Measurements from ENCODE around the gene SUN3.
"Not testable (repeated sequence)": the region's sequence is repeated elsewhere in the genome, so short reads cannot be mapped to it uniquely, and the experiment has no call there.

The SUN3 gene

DNA sequence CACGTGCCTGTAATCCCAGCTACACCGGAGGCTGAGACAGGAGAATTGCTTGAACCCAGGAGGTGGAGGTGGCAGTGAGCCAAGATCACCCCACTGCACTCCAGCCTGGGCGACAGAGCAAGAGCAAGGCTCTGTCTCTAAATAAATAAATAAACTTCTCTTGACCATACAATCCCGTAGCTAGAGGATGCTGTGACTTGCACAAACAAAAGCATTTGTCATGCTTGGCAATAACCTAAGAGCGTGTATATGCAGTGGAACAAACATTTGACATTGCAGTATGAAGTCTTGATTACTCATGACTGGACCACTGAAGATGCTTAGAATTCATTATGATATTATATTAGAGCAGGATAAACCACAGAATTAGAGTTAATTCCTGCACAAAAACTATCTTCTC, 5.0 kb upstream of the SUN3 start:
- DNase-seq (ENCODE audit: insufficient read length, low spot score) (no peak), FAIRE-seq (no peak)

DNA sequence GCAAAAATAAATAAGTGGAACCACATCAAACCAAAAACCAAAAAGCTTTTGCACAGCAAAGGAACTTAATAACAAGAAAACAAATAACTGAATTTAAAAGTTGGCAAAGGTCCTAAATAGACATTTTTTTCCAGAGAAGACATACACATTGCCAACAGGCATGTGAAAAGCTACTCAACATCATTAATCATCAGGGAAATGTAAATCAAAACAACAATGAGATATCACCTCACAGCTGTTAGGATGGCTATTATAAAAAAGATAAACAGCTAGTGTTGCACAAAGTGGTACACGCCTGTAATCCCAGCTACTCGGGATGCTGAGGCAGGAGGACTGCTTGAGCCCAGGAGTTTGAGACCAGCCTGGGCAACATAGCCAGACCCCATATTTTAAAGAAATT, 2.2 kb upstream of the SUN3 start:
- no peak for DNase-seq (ENCODE audit: insufficient read length, low spot score)
- FAIRE-seq: no peak

DNA sequence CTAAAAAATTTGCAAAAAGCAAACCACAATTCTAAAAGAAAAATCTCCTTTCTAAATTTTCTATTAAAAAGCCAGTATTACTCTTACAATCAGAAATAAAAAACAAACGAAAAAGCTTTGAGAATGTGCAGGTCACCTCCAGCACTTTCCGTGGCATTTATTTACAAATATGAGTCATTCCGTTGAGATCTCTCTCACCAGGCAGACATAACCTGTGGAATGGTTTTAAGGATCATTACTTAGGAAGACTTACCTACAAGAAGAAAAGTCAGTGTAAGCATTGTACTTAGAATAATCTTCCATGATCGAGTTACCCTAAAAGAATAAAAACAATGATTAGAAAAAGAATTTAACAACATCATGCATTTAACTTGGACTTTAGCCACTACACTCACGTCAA, 3.3 kb downstream of the SUN3 start:
- FAIRE-seq: no peak
- DNase-seq (ENCODE audit: insufficient read length, low spot score): no peak

DNA sequence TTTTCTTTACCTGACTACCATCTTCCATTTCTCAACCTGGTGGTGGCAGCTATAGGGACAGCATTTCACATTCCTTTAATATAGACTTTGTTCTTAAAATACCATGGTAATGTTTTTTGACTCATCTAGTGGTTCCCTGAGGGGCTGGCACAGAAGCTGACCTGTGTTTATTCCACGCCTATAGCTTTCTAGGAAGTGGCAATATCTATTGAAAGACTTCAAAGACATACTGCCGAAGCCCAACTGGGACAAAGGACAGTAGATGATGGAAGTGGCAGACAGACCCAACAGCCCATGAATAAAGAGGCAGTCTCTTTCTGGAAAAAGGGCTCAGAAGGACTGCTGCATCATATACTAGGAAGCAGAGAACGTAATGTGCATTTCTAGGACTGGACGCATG, 11.2 kb downstream of the SUN3 start:
- DNase-seq (ENCODE audit: insufficient read length, low spot score) (no peak), FAIRE-seq (no peak)

DNA sequence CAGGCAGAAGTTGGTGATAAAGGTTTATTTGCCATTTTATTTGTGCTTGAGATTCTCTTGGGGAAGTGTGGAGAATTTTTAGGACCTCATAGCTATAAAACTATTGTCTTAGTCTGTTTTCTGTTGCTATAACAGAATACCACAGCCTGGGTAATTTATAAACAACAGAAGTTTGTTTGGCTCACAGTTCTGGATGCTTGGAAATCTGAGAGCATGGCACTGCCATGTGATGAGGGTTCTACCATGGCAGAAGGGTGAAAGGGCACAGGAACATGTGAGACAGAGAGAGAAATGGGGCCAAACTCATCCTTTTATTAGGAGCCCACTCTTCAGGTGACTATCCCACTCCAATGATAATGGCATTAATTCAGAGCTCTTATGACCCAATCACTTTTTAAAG, 12.3 kb downstream of the SUN3 start:
- no peak for FAIRE-seq

DNA sequence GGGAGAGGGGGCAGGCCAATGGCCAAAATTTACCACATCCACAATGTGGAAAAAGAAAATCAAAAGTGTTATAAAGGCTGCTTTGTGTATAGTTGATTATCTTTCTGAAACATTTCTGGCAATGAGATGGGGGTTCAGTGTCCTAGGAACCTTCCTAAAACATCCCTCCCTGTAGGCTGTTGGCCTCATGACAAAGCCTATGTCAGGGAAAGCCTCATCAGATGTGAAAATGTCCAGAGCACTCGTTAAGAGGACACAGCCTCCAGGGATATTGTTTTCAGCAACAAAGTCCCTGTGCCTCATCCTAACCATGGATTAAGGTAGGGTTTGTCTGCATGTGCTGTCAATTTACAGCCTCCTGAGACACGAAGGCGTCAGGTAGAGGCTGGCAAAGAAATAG, 17.0 kb downstream of the SUN3 start:
- DNase-seq (ENCODE audit: insufficient read length, low spot score): no peak
- FAIRE-seq: peak; percentile 63

More for the DNA sequence above, 12.3 kb downstream of the SUN3 start:
- DNase-seq (ENCODE audit: insufficient read length, low spot score): no peak

DNA sequence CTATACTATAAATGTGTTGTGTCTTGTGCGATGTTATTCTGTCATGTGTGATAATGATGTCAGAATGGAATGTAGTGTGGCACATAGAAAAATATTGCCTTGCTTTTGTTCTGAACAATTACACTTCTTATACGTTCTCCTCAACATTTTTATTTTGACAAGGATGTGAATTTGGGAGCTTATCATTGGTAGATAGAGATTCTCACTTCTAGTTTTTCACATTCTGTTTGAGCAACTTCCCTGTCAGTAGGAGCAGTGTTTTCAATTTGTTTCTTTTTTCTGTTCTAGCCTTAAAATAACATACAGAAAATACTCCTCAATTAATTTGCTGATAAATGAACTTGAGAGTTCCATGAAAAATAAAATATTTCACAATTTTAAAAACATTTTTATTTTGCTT, 17.6 kb downstream of the SUN3 start:
- DNase-seq (ENCODE audit: insufficient read length, low spot score) (no peak), FAIRE-seq (no peak)

DNA sequence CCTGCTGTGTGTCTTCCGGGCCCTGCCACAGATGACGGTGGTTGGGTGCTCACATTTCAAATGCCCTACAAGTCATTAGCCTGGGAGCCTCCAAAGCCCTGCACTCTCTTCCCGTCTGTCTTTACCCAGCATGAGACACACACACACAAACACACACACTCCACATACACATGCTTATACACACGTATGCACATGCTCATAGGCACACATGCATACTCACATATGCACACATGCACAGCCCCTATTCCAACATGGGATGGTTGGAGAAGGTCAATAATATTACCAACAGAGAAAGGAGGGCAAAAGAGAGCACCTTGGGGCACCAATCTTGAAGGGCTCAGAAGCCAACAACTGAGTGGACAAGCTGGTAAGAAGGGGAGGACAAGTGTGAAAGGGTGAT, 19.0 kb downstream of the SUN3 start:
- no peak for FAIRE-seq

DNA sequence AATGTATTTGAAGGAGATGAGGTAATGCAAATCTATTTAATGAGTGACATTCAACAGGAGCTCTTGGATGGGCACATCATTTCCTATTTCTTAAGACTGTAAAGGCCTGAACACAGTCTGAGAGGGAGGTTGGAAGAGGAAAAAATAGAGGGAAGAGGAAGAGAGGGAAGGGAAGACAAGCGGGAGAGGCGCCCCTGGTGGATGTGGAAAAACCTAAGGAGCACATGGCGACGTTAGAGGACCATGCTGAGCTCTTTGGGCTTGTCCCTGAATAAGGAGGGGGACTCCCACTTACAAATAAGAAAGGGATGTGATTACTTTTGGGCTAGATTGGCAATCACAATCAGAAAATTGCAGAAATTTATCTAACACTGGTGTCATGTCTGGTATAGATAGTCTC, 19.6 kb downstream of the SUN3 start:
- DNase-seq (ENCODE audit: insufficient read length, low spot score): no peak
- FAIRE-seq: no peak

More for the DNA sequence above, 19.0 kb downstream of the SUN3 start:
- DNase-seq (ENCODE audit: insufficient read length, low spot score): no peak

DNA sequence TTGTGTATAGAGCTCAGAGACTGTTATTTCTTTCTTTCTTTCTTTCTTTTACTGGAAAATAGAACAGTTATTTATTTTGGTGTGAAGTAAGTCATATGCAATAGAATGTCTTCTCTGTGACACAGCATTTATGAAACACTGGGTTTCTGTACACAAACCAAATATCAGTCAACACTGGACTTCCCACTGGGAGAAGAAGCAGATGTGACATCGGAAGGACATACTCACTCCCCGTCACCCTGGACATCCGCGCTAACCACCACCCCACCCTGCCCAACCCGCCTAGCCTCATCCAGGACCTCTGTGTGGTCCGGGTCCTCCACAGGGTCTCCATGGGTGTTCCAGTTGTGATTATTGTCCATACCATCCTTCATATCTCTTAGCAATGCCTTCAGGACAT, 22.0 kb downstream of the SUN3 start:
- no peak for FAIRE-seq

DNA sequence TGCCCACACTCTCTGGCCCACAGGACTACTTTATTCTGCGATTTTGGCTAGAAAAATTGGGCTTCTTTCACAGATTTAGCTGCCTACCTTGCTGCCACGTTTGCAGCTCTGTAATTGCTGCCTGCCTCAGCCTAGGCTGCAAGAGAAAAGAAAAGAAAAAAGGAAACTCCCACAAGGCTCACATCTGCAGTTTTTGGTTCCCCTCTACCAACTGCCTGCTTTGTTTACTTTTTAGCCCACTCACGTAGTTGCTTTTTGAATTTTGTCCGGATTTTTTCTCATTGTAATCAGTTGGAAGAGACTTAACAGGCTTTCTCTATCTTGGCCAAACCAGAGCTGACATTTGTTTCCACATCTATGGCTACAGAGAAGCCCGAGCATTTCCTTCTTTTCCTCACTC, 24.3 kb downstream of the SUN3 start:
- DNase-seq (ENCODE audit: insufficient read length, low spot score): no peak
- FAIRE-seq: peak; percentile 52

More for the DNA sequence above, 22.0 kb downstream of the SUN3 start:
- DNase-seq (ENCODE audit: insufficient read length, low spot score): no peak

DNA sequence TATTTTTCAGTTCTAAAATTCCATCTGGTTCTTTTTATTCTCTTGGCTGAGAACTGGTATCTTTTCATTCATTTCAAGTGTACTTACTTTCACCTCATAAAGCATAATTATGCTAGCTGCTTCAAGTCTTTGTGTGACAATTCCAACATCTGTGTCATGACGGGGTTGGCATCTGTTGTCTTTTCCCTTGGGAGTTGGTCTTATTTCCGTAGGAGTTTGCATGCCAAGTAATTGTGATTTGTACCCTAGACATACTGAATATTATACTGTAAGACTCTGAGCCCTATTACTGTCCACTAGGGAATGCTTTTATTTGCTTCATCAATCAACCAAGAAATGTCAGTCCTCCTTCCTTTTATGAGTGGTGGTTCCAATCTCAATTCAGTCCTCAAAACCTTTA, 24.9 kb downstream of the SUN3 start:
- FAIRE-seq (no peak), DNase-seq (ENCODE audit: insufficient read length, low spot score) (no peak)

DNA sequence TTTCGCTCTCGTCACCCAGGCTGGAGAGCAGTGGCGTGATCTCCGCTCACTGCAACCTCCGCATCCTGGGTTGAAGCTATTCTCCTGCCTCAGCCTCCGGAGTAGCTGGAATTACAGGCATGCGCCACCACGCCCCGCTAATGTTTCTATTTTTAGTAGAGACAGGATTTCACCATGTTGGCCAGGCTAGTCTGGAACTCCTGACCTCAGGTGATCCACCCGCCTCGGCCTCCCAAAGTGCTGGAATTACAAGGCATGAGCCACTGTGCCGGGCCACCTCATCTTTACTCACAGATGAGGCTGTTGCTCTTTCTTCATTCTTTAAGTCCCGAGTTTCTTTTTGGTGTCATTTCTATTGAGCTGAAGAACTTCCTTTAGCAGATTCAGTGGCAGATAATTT, 28.7 kb downstream of the SUN3 start:
- FAIRE-seq; DNase-seq (ENCODE audit: insufficient read length, low spot score): not testable (repeated sequence)

DNA sequence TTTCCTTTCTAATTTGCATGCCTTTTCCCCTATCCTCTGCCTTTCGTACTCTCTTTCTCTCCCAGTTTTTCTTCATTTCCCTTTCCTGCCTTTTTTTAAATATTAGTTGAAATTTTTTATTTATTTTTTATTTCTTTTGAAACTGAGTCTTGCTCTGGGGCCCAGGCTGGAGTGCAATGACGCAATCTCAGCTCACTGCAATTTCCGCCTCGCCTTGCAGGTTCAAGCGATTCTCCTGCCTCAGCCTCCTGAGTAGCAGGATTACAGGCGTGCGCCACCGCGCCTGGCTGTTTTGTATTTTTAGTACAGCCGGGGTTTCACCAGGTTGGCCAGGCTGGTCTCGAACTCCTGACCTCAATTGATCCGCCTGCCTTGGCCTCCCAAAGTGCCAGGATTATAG, 29.5 kb downstream of the SUN3 start:
- FAIRE-seq: no peak
- no peak for DNase-seq (ENCODE audit: insufficient read length, low spot score)

DNA sequence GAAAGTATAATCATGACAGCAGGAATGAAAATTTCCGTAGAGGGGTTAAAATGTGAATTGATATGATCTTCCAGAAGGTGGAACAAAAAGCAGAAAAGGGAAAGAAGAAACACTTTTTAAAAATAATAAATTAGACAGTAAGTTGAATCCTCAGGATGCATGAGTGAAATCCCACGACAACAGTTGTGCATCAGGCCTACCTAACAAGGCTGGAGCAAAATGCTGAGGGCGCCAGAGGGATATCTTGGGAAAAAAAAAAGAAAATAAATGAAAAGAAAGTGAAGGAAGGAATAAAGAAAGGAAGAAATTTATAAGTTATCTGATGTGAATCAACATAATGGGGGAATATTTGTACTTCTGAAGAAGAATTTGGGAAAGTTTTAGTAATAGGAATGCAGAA, 36.5 kb downstream of the SUN3 start:
- DNase-seq (ENCODE audit: insufficient read length, low spot score) (no peak), FAIRE-seq (no peak)

DNA sequence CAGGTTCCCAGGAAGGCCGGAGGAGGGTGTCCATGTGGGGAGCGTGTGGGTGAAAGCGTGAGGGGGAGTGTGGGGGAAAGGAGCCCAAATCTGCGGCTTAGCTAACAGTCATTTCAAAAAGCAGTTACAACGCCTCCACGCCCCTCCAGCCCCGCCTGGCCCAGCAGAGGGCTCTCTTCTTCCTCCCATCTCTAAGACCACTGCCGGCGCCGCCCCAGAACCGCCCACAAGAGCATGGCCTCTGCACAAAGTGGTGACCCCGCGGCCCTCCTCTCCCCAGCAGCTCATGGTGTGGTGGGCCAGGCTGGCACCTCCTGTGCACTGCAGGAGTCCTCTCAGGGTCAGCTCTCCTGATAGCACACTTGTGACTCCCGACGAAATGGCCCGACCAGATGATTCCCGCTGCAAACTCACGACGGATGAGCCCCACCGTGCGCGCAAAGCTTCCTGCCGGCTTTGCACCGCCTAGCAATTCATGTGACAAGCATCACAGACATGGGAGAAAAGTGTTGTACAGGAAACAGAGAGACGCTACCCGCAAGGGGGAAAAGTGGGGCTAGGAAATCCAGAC, 37.1 kb downstream of the SUN3 start:
- DNase-seq (ENCODE audit: insufficient read length, low spot score) (peak; percentile 68), FAIRE-seq (peak; percentile 93)

DNA sequence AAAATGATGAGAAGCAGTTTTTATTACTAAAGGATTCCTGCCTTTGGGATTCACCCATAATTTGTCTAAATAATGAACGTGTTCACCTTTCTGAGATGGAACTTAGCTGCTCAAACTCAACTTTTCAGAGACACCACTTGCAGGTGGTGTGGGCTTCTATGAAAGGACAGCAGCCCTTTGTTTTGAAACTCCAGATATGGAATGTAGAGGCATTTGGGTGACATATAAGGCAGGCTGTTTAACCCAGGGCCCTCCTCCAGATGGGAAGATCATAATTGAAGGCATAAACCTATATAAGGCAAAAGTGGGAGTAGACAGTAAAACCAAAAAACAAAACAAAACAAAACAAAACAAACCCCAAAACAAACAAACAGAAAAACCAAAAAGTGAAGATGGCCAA, 37.6 kb downstream of the SUN3 start:
- FAIRE-seq (no peak), DNase-seq (ENCODE audit: insufficient read length, low spot score) (no peak)

DNA sequence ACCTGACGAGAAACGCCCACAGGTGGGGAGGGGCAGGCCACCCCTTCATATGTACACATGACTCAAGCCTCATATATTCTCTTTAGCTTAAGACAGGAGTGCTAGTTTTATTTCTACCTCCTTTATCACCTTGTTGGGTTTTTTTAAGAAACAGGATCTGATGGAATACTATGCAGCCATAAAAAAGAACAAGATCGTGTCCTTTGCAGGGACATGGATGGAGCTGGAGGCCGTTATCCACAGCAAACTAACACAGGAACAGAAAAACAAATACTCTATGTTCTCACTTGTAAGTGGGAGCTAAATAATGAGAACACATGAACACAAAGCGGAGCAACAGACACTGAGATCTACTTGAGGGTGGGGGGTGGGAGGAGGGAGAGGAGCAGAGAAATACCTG, 38.3 kb downstream of the SUN3 start:
- FAIRE-seq (no peak), DNase-seq (ENCODE audit: insufficient read length, low spot score) (no peak)

DNA sequence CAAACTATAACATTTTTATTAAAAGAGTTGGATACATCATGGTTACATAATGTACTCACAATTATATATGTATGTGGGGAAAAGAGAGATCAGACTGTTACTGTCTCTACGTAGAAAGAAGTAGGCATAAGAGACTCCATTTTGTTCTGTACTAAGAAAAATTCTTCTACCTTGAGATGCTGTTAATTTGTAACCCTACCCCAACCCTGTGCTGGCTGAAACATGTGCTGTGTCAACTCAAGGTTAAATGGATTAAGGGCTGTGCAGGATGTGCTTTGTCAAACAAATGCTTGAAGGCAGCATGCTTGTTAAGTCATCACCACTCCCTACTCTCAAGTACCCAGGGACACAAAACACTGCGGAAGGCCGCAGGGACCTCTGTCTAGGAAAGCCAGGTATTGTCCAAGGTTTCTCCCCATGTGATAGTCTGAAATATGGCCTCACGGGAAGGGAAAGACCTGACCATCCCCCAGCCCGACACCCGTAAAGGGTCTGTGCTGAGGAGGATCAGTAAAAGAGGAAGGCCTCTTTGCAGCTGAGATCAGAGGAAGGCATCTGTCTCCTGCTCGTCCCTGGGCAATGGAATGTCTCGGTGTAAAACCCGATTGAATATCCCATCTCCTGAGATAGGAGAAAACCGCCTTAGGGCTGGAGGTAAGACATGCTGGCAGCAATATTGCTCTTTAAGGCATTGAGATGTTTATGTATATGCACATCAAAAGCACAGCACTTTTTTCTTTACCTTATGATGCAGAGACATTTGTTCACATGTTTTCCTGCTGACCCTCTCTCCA, 39.1 kb downstream of the SUN3 start:
- DNase-seq (ENCODE audit: insufficient read length, low spot score); FAIRE-seq: not testable (repeated sequence)

DNA sequence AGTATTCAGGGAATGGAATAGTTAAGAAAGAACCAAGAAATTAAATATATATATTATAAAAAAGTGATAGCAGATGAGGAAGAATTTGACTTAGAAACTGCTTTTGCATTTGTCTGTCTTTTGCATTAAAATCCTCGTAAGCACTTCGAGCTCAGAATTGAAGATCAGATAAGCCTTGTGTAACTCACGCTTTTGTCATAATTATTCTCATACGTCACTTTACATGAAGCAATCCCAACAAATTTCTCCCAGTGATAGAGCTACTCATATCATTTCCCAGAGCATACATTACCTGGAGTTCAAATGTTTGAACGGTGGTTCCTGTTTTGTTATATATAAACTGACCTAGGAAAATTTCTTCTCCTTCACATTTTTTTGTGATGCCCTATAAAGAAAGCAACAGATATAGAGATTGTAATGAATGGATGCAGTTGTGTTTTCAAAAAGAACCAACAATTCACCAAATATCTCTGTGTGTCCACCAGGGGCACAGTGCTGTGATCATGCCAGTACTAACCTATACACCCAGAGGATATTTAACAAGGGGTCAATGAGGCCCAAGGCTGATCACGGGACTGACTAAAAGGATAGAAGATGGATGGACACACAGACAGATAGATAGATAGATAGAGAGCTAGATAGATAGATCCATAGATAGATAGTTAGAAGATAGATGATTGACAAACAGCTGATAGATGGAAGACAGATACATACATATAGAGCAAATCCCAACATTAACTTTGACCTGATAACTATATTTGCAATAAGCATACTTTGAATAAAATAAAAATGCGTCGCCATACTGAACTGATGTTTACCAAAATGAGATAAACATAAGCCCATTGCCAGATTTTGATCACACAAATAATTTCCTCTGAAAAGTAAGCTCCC, 40.2 kb downstream of the SUN3 start:
- no peak for DNase-seq (ENCODE audit: insufficient read length, low spot score)
- FAIRE-seq: peak; percentile 28

DNA sequence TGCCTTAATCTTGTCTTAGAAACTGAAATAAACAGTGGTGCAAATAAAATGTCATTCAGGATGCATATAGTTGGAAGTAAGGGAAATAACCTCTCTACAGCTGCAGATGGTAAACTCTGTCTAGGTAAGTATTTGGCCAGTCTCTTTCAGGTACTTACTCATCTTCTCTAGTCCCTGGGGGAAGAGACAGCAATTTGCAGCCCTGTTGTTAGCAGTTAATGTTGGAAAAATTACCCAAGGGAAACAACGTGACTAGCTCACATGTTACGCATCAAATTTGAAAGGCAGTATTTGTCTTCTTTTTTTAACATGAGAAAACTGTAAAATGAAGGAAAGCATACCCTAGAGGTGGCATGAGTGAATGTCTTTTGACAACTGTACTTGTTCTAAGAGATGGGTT, 46.3 kb downstream of the SUN3 start:
- FAIRE-seq: no peak
- no peak for DNase-seq (ENCODE audit: insufficient read length, low spot score)

DNA sequence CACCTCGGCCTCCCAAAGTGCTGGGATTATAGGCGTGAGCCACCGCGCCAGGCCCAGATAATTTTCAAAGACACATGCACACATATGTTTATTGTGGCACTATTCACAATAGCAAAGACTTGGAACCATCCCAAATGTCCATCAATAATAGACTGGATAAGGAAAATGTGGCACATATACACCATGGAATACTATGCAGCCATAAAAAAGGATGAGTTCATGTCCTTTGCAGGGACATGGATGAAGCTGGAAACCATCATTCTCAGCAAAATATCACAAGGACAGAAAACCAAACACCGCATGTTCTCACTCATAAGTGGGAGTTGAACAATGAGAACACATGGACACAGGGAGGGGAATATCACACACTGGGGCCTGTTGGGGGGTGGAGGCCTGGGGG, 48.3 kb downstream of the SUN3 start:
- DNase-seq (ENCODE audit: insufficient read length, low spot score); FAIRE-seq: not testable (repeated sequence)

All from GM19239 (cell line).